Breast epithelium (tissue), 4 donors: ENCODE data around the gene LRRIQ3. TPM values are rescaled to one million over a fixed set of nuclear protein-coding genes. Genes with fewer than 3 reads are reported as not detected.

Experiments used
- DNase-seq, 2 donors: peaks; one replicate each; pipeline ENCODE4 v3.0.0-alpha.2; 2019; ENCODE audit warnings: low spot score in 2 of 2
- H3K27ac ChIP-seq, 2 donors: fragments of 200-600 bp; sonication (generic) in 1 of 2; one replicate each; pipeline ENCODE4 v1.5.1; 2016 to 2019; ENCODE audit warnings: mild to moderate bottlenecking in 1 of 2
- H3K27me3 ChIP-seq, 2 donors: fragments of 200-600 bp; sonication (generic) in 1 of 2; one replicate each; pipeline versions ENCODE4 v1.5.1 to v1.6.0; 2017 to 2019; ENCODE audit warnings: control low read depth in 1 of 2, mild to moderate bottlenecking in 1 of 2
- H3K36me3 ChIP-seq: fragments of 200-600 bp; one replicate; pipeline ENCODE4 v1.5.1; 2019
- H3K4me1 ChIP-seq, 2 donors: fragments of 200-600 bp; sonication (generic); one replicate each; pipeline ENCODE4 v1.5.1; 2016 to 2019; ENCODE audit warnings: control low read depth in 1 of 2
- H3K4me3 ChIP-seq, 3 donors: fragments of 200-600 bp; sonication (generic); 1 replicate in 2 of 3; 2 replicates in 1 of 3; pipeline ENCODE4 v1.5.1; 2016 to 2019; ENCODE audit warnings: mild to moderate bottlenecking in 3 of 3, moderate library complexity in 2 of 3
- H3K9me3 ChIP-seq, 2 donors: fragments of 200-600 bp; sonication (generic) in 1 of 2; one replicate each; pipeline ENCODE4 v1.5.1; 2016 to 2019; ENCODE audit warnings: control low read depth in 1 of 2
- CTCF ChIP-seq, 3 donors: fragments of 450-650 bp; IDR thresholded peaks; one replicate each; pipeline ENCODE4 v1.5.1; 2016 to 2017; ENCODE audit warnings: antibody characterized with exemption in 3 of 3, mild to moderate bottlenecking in 3 of 3, moderate library complexity in 3 of 3
- POLR2A ChIP-seq: fragments of 450-650 bp; IDR thresholded peaks from one replicate; pipeline ENCODE4 v1.6.1; 2016; ENCODE audit warnings: antibody characterized with exemption, mild to moderate bottlenecking, moderate library complexity
- POLR2AphosphoS5 ChIP-seq, 3 donors: sonication (generic); formaldehyde crosslinking; IDR thresholded peaks; one replicate each; pipeline ENCODE4 v1.6.1; 2017; ENCODE audit warnings: antibody characterized with exemption in 3 of 3
- intact Hi-C: fragments of 100-400 bp; cut with DNase I; formaldehyde crosslinking; loops from one replicate; pipeline ENCODE4 v1.15.1; 2023; ENCODE audit warnings: low total_unique reads
- total RNA-seq, 3 donors: library from RNA; depleted of rRNA; stranded (reverse); fragments of >200 nt; gene quantifications; one replicate each; pipeline ENCODE4 v1.1.0, GENCODE V29; 2016

The LRRIQ3 gene
- total RNA-seq, 3 donors from 2014 or later: 0.33 to 2.6 (median 1.8) TPM

- no peaks in the 10 kb centered on the region for H3K4me1 ChIP-seq
- no peaks in the 10 kb centered on the region for H3K27me3 ChIP-seq
- intact Hi-C loops: no loop called here
- peaks cover 0 to 2% of the 10 kb centered on the region in 2 donors for H3K9me3 ChIP-seq
- no peaks in the 10 kb centered on the region for H3K36me3 ChIP-seq
- no peak for TF ChIP-seq POLR2A
- no peak for TF ChIP-seq CTCF (IDR thresholded peaks at IDR 0.05)
- TF ChIP-seq POLR2AphosphoS5 (IDR thresholded peaks at IDR 0.05): no peak
- H3K4me3 ChIP-seq: no peak overlapping the region
- no peak for DNase-seq
- H3K27ac ChIP-seq: no peak overlapping the region
Measured at GRCh38 chr1:73979684-73980083, 218.3 kb downstream of the LRRIQ3 start.

- Histone ChIP-seq H3K36me3 (no peaks in the 10 kb centered on the region), H3K4me1 (no peaks in the 10 kb centered on the region), H3K27me3 (no peaks in the 10 kb centered on the region), H3K27ac (no peak overlapping the region), H3K4me3 (no peak overlapping the region), H3K9me3 (peaks cover 0 to 2% of the 10 kb centered on the region in 2 donors)
- intact Hi-C loops: no loop called here
- DNase-seq: no peak
- TF ChIP-seq POLR2AphosphoS5 (IDR thresholded peaks at IDR 0.05): no peak
- no peak for TF ChIP-seq CTCF (IDR thresholded peaks at IDR 0.05)
- TF ChIP-seq POLR2A: no peak
Measured at GRCh38 chr1:73978964-73979363, 219.0 kb downstream of the LRRIQ3 start.

Other genes starting within 250 kb of the LRRIQ3 start
- 10 to 100 TPM; 11.5 to 23.7 (median 17.3) TPM for gene FPGT, start 66 bp upstream of the LRRIQ3 start, total RNA-seq
- gene TNNI3K, start 37.2 kb upstream of the LRRIQ3 start, total RNA-seq: 1 to 10 TPM; 1.3 to 3.7 (median 2.5) TPM